SU-DHL-6 (cell line): ENCODE data around the gene AZGP1.
"Not testable (repeated sequence)": the region's sequence is repeated elsewhere in the genome, so short reads cannot be mapped to it uniquely, and the experiment has no call there.

Source experiments
- CTCF ChIP-seq: fragments of 200-600 bp; sonication (generic); IDR thresholded peaks from one replicate; pipeline ENCODE4 v1.5.1; 2017; ENCODE audit warnings: antibody characterized with exemption, mild to moderate bottlenecking, low read length, moderate library complexity; ENCODE audit not compliant: insufficient read depth, poor library complexity, severe bottlenecking
- EZH2phosphoT487 ChIP-seq: fragments of 200-600 bp; sonication (generic), shearing (Covaris generic); conservative IDR thresholded peaks from 2 replicates; pipeline ENCODE4 v1.6.1; 2018; ENCODE audit warnings: mild to moderate bottlenecking, antibody characterized with exemption, low read length, moderate library complexity, mixed read lengths

- TF ChIP-seq CTCF, EZH2phosphoT487: not testable (repeated sequence)
Observed at GRCh38 chr7:99981066-99981465, 5.2 kb upstream of the AZGP1 start.
